Ovary (tissue), 3 donors: ENCODE data around the gene TALDO1.

Experiments used
- CTCF ChIP-seq, 3 donors: fragments of 450-650 bp in 2 of 3; fragments of 200-600 bp in 1 of 3; IDR thresholded peaks; one replicate each; pipeline versions ENCODE4 v1.5.1 to v1.8.0; 2016 to 2022; ENCODE audit warnings: antibody characterized with exemption in 3 of 3, mild to moderate bottlenecking in 1 of 3
- EP300 ChIP-seq: sonication (generic); formaldehyde crosslinking; IDR thresholded peaks from one replicate; pipeline ENCODE4 v1.6.1; 2017; ENCODE audit warnings: antibody characterized with exemption
- POLR2A ChIP-seq: fragments of 450-650 bp; IDR thresholded peaks from one replicate; pipeline ENCODE4 v1.6.1; 2017; ENCODE audit warnings: antibody characterized with exemption, mild to moderate bottlenecking, moderate library complexity
- donor health status: DM: no; HTN: no; CAD: no.

GRCh38 chr11:810040-810567, 62.8 kb downstream of the TALDO1 start:
- TF ChIP-seq POLR2A = no peak
- no peak for TF ChIP-seq CTCF (IDR thresholded peaks at IDR 0.05)
- no peak for TF ChIP-seq EP300
